Measurements from ENCODE around the gene PIP4K2A.

The PIP4K2A gene

DNA sequence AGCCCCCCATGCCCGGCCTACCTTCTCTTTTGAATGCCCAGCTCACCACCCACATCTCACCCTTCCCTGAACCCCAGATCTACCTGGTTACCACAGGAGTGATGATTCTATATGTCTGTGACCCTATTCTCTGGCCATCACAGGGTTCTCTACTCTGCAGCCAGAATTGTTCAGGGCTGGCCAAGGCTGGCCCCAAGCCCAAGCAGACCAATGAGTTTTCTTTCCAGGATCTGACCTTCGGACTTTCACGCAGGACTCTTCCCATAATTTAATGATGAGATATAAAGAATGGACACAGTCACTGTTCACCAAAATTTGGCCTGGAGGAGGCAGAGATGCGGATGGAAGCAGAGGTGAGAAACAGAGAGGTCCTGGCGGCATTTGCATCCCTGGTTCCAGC, 72.6 kb downstream of the PIP4K2A start:
- TF ChIP-seq, protein P1, sequence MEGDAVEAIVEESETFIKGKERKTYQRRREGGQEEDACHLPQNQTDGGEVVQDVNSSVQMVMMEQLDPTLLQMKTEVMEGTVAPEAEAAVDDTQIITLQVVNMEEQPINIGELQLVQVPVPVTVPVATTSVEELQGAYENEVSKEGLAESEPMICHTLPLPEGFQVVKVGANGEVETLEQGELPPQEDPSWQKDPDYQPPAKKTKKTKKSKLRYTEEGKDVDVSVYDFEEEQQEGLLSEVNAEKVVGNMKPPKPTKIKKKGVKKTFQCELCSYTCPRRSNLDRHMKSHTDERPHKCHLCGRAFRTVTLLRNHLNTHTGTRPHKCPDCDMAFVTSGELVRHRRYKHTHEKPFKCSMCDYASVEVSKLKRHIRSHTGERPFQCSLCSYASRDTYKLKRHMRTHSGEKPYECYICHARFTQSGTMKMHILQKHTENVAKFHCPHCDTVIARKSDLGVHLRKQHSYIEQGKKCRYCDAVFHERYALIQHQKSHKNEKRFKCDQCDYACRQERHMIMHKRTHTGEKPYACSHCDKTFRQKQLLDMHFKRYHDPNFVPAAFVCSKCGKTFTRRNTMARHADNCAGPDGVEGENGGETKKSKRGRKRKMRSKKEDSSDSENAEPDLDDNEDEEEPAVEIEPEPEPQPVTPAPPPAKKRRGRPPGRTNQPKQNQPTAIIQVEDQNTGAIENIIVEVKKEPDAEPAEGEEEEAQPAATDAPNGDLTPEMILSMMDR (IDR thresholded peaks at IDR 0.05; ENCODE audit: low read depth, low read length, missing control alignments): no peak
- DNase-seq (ENCODE audit: low read depth): no peak
- in situ Hi-C loops (cut with HindIII; ENCODE audit: low sequenced_read_pairs): no loop called here
- no peak overlapping the region for H3K4me3 ChIP-seq (ENCODE audit: low read depth, low read length)

DNA sequence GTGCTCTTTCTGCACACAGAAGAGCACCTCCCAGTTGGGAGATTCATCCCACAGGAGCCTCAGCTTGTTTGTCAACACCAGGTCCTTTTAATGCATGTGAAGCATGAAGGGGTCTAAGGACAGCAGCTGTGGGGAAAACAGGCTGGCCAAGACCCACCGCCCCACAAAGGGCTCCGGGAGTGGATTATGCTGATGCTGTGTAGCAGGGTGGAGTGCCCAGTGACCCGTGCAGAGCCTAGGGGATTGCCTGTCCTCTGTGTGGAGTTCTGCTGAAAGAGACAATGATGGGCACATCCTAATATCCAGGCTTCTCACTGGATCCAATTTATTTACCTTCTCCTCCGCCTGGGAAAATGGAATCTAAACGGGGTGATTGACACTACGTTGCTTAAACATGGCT, 74.0 kb downstream of the PIP4K2A start:
- in situ Hi-C loops (cut with HindIII; ENCODE audit: low sequenced_read_pairs): no loop called here
- DNase-seq (ENCODE audit: low read depth): no peak
- no peak overlapping the region for H3K4me3 ChIP-seq (ENCODE audit: low read depth, low read length)
- TF ChIP-seq, protein P1 (IDR thresholded peaks at IDR 0.05; ENCODE audit: low read depth, low read length, missing control alignments): no peak

DNA sequence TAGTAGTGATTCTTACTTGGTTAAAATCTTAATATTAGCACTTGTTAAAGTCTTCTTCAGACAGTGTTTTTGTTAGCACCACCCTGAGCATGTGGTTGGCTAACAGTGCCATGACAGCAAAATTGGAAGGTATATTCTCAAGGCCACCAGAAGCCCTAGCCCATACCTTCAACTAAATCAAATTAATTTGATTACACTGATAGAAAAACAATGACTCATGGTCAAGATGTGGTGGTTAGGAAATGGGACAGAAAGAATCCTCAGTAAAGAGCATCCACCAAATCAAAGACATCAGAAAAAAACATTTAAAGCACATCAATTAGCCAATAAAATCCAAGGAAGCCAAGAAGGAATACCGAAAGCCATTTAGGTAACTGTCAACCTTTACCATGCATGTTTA, 75.5 kb downstream of the PIP4K2A start:
- no peak for DNase-seq (ENCODE audit: low read depth)
- TF ChIP-seq, protein P1 (IDR thresholded peaks at IDR 0.05; ENCODE audit: low read depth, low read length, missing control alignments): no peak
- in situ Hi-C loops (cut with HindIII; ENCODE audit: low sequenced_read_pairs): no loop called here
- H3K4me3 ChIP-seq (ENCODE audit: low read depth, low read length): no peak overlapping the region

DNA sequence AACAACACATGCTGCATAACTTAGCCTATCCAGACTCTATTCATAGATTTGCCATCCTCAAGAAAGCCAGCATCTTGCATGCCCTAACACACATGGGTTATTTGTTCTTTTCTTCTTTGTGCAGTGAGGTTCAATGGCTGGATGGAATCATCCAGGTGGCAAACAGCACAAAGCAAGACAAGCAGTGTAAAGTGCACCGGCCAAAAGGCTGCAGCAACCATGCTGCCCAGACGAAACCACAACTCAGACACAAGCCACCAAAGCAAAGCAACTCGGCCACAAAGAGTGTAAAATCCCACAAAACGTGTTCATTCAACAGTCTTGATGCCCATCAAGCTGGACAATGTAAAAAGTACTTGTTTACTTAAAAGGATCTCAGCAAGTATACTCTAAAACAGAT, 76.9 kb downstream of the PIP4K2A start:
- DNase-seq (ENCODE audit: low read depth): no peak
- no peak overlapping the region for H3K4me3 ChIP-seq (ENCODE audit: low read depth, low read length)
- in situ Hi-C loops (cut with HindIII; ENCODE audit: low sequenced_read_pairs): no loop called here
- TF ChIP-seq, protein P1 (IDR thresholded peaks at IDR 0.05; ENCODE audit: low read depth, low read length, missing control alignments): no peak

DNA sequence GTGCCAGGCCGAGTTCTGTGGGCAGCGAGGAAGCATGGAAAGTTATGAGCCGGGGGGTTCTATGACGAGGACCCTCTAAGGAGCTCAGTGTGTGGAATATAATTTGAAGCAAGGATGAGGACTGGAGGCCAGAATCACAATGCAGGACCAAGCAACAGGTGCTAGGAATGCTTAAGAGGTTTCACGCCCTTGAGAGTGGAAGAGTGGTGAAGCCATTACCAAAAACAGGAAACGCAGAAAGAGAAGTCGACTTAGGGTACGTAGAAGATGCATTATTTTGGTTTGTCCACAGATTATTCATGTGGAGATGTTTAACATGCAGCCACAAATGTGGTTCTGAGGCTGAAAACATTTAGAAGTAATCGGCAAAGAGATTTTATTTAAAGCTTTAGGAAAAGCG, 78.7 kb downstream of the PIP4K2A start:
- no peak overlapping the region for H3K4me3 ChIP-seq (ENCODE audit: low read depth, low read length)
- TF ChIP-seq, protein P1 (IDR thresholded peaks at IDR 0.05; ENCODE audit: low read depth, low read length, missing control alignments): no peak
- DNase-seq (ENCODE audit: low read depth): no peak
- in situ Hi-C loops (cut with HindIII; ENCODE audit: low sequenced_read_pairs): no loop called here

- in situ Hi-C loops (cut with HindIII; ENCODE audit: low sequenced_read_pairs): no loop called here
- H3K4me3 ChIP-seq (ENCODE audit: low read depth, low read length): no peak overlapping the region
- DNase-seq (ENCODE audit: low read depth): no peak
- TF ChIP-seq, protein P1 (IDR thresholded peaks at IDR 0.05; ENCODE audit: low read depth, low read length, missing control alignments): no peak
Observed at GRCh38 chr10:22634606-22635459, 79.5 kb downstream of the PIP4K2A start.
